Thoracic aorta (tissue), 2 donors: ENCODE results near the gene PXYLP1. TPM values are rescaled to one million over a fixed set of nuclear protein-coding genes. Genes with fewer than 3 reads are reported as not detected.

Source experiments
- ATAC-seq: fragments of 150-250 bp; one replicate; pipeline ENCODE4 v1.8.0; 2017; ENCODE audit warnings: low read depth; ENCODE audit not compliant: insufficient number of reproducible peaks, low FRiP score
- DNase-seq: peaks from one replicate; pipeline ENCODE4 v3.0.0-alpha.2; 2020; ENCODE audit warnings: low spot score
- H3K27ac ChIP-seq, 2 donors: fragments of 200-600 bp; sonication (generic); 1 replicate in 1 of 2; 2 replicates in 1 of 2; pipeline ENCODE4 v1.5.1; 2016; ENCODE audit warnings: mild to moderate bottlenecking in 2 of 2, moderate library complexity in 2 of 2
- H3K27me3 ChIP-seq: fragments of 200-600 bp; sonication (generic); replicated peaks from 2 replicates; pipeline ENCODE4 v1.6.0; 2016; ENCODE audit warnings: mild to moderate bottlenecking; ENCODE audit not compliant: insufficient read depth
- H3K36me3 ChIP-seq: fragments of 200-600 bp; sonication (generic); one replicate; pipeline ENCODE4 v1.5.1; 2016
- H3K4me1 ChIP-seq, 2 donors: fragments of 200-600 bp; sonication (generic); 1 replicate in 1 of 2; 2 replicates in 1 of 2; pipeline versions ENCODE4 v1.5.1 to v1.6.0; 2016; ENCODE audit warnings: low read depth in 2 of 2, mild to moderate bottlenecking in 1 of 2; ENCODE audit not compliant: control insufficient read depth in 1 of 2
- H3K4me3 ChIP-seq: fragments of 200-600 bp; sonication (generic); 2 replicates; pipeline ENCODE4 v1.5.1; 2016; ENCODE audit warnings: mild to moderate bottlenecking
- H3K9me3 ChIP-seq: fragments of 200-600 bp; sonication (generic); 2 replicates; pipeline ENCODE4 v1.5.1; 2016
- total RNA-seq, 2 donors: library from RNA; depleted of rRNA; stranded (reverse); fragments of >200 nt; gene quantifications; one replicate each; pipeline versions ENCODE4 v1.1.0 to v1.2.3, GENCODE V29; 2016
- TF ChIP-seq, protein P1 (sequence below): fragments of 200-600 bp; sonication (generic); IDR thresholded peaks from one replicate; pipeline ENCODE4 v1.5.1; 2019; ENCODE audit warnings: antibody characterized with exemption

PXYLP1 gene
- total RNA-seq, 2 donors from 2014 or later: 15.2 to 23.2 TPM

DNA sequence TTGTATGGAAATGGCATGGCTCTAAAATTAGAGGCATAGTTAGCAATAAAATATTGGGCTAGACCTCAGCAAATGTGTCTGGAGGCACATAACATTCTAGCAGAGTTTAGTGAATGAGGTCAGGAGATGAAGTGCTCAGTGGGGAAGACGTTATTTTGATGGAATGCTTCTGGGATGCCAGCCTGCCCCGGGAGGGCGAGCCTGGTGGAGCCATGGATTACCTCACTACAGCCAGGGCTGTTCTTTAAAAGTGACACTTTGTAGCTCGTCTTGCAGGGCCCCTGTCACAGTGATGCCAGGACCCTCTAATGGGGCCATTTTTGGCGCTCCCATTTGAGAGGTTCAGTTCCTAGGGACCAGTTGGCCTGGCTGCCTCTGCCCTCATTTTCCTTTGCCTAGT lies 48.5 kb downstream of the PXYLP1 start:
- no peaks in the 10 kb centered on the region for H3K27me3 ChIP-seq
- H3K4me1 ChIP-seq: peaks cover 10 to 36% of the 10 kb centered on the region in 2 donors
- TF ChIP-seq, protein P1, sequence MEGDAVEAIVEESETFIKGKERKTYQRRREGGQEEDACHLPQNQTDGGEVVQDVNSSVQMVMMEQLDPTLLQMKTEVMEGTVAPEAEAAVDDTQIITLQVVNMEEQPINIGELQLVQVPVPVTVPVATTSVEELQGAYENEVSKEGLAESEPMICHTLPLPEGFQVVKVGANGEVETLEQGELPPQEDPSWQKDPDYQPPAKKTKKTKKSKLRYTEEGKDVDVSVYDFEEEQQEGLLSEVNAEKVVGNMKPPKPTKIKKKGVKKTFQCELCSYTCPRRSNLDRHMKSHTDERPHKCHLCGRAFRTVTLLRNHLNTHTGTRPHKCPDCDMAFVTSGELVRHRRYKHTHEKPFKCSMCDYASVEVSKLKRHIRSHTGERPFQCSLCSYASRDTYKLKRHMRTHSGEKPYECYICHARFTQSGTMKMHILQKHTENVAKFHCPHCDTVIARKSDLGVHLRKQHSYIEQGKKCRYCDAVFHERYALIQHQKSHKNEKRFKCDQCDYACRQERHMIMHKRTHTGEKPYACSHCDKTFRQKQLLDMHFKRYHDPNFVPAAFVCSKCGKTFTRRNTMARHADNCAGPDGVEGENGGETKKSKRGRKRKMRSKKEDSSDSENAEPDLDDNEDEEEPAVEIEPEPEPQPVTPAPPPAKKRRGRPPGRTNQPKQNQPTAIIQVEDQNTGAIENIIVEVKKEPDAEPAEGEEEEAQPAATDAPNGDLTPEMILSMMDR: no peak
- peak overlapping the region; percentile 3 for H3K4me3 ChIP-seq
- H3K36me3 ChIP-seq: no peaks in the 10 kb centered on the region
- no peaks in the 10 kb centered on the region for H3K9me3 ChIP-seq
- no peak for DNase-seq
- H3K27ac ChIP-seq: peak overlapping the region; percentile 86 to 92
- peak; percentile 87 for ATAC-seq

DNA sequence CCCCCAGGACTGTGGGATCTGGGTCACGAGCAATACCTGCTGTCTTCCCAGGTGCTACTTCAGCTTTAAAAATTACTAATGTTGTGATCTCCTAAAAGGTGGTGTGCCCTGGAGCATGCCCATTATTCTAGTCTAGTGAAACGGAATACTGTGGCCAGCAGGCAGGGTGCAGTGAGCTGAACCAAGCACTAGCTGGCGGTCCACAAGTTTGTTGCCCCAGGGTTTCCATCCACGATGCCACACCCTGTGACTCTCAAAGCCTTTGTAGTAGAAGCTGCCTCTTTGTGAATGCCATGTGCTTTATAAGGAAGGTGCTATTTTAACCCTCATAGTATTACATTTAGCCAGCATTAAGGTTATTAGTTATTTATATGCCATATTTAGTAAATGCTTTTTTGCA lies 49.1 kb downstream of the PXYLP1 start:
- Histone ChIP-seq H3K27ac (peak overlapping the region; percentile 86 to 92), H3K4me3 (no peak overlapping the region), H3K36me3 (no peaks in the 10 kb centered on the region), H3K9me3 (no peaks in the 10 kb centered on the region), H3K4me1 (peaks cover 10 to 32% of the 10 kb centered on the region in 2 donors), H3K27me3 (no peaks in the 10 kb centered on the region)
- ATAC-seq (no peak), DNase-seq (no peak)
- TF ChIP-seq, protein P1: no peak

DNA sequence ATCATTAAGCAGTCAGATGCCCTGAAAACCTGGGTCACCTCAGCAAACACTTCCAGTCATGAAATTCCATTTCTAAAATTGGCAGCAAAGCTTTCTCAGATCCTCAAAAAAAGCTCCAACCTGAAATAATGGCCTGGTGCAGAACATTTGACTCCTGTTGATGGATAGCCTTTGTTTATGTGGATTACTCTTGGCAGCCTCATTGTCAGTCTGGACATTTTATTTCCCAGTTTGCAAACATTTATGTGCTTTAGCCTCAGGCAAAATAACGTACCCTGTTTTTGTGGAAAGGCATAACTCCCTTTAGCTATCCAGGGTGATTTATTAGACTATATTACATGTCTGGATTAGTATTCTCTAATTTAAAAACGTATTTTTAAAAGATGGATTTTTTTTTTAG lies 53.9 kb downstream of the PXYLP1 start:
- no peaks in the 10 kb centered on the region for H3K27me3 ChIP-seq
- H3K4me3 ChIP-seq: no peak overlapping the region
- TF ChIP-seq, protein P1: no peak
- H3K4me1 ChIP-seq: peaks cover 4 to 10% of the 10 kb centered on the region in 2 donors
- no peak overlapping the region for H3K27ac ChIP-seq
- DNase-seq (no peak), ATAC-seq (no peak)
- peaks cover 6% of the 10 kb centered on the region for H3K36me3 ChIP-seq
- no peaks in the 10 kb centered on the region for H3K9me3 ChIP-seq

DNA sequence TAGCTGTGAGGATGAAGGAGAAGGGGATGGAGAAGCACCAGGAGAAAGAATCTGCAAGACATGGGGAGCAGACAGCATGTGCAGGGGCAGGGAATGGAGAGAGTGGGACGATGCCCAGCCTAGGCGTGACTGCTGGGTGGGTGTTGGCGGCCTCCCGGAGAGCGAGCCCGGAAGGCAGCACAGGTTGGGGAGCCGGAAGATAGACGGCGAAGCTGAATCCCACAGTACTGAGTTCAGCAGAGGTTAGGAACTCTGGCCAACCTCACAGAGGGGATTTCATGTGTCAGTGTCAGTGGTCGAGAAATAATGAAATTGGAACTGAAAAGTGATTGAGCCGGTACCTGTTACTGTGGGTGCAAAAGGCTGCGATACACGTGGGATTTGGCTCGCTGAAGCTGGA lies 55.2 kb downstream of the PXYLP1 start:
- H3K36me3 ChIP-seq: peaks cover 6% of the 10 kb centered on the region
- H3K4me3 ChIP-seq: no peak overlapping the region
- no peak overlapping the region for H3K27ac ChIP-seq
- peaks cover 5 to 12% of the 10 kb centered on the region in 2 donors for H3K4me1 ChIP-seq
- TF ChIP-seq, protein P1: no peak
- no peaks in the 10 kb centered on the region for H3K9me3 ChIP-seq
- DNase-seq: no peak
- ATAC-seq: no peak
- H3K27me3 ChIP-seq: no peaks in the 10 kb centered on the region

DNA sequence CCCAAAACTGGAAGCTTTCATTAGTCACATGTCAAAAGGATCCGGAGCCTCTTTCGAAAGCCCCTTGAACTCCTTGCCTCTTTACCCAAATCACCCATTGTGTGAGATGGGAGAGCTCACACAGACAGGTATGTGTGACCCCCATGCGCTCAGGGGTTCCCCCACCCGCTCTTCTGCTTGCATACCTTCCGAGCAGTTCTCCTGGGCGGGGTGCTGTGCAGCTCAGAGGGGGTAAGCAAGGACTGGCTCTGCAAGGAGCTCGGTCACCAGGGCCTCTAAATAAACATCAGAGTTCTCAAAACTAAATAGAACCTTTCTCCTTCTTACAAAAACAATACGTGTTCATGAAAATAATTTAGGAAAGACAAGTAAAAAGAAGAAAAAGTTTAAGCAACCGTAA lies 55.7 kb downstream of the PXYLP1 start:
- DNase-seq (no peak), ATAC-seq (no peak)
- no peaks in the 10 kb centered on the region for H3K27me3 ChIP-seq
- no peak overlapping the region for H3K27ac ChIP-seq
- H3K9me3 ChIP-seq: no peaks in the 10 kb centered on the region
- peaks cover 10 to 16% of the 10 kb centered on the region in 2 donors for H3K4me1 ChIP-seq
- H3K4me3 ChIP-seq: no peak overlapping the region
- TF ChIP-seq, protein P1: no peak
- peaks cover 6% of the 10 kb centered on the region for H3K36me3 ChIP-seq
